HG02678 (cell line): ENCODE measurements around the gene ULK1.

ENCODE experiments used
- ATAC-seq: cut with Tn5 transposase; IDR thresholded peaks from one replicate; pipeline ENCODE4 v1.9.1; 2021; ENCODE audit warnings: mild to moderate bottlenecking, moderate library complexity; ENCODE audit not compliant: unreplicated experiment

ULK1 gene

DNA sequence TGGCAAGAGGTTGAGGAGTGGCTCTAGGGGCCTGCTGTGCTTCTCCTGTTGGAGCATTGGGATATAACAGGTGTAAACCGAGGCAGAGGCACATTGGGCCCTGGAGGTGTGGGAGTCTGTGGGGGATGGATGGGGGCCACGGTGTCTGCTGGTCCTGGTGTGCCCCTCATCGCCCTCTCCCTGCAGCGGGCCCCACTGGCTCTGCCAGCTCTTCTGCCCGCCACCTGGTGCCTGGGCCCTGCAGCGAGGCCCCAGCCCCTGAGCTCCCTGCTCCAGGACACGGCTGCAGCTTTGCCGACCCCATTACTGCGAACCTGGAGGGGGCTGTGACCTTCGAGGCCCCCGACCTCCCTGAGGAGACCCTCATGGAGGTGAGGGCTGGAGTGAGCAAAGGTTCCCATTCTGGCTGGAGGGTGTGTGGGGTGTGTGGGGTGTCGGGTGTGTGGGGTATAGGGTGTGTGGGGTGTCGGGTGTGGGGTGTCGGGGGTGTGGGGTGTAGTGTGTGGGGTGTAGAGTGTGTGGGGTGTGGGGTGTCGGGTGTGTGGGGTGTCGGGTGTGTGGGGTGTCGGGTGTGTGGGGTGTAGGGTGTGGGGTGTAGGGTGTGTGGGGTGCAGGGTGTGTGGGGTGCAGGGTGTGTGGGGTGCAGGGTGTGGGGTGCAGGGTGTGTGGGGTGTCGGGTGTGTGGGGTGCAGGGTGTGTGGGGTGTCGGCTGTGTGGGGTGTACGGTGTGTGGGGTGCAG is 24.1 kb downstream of the ULK1 start:
- ATAC-seq: no peak

DNA sequence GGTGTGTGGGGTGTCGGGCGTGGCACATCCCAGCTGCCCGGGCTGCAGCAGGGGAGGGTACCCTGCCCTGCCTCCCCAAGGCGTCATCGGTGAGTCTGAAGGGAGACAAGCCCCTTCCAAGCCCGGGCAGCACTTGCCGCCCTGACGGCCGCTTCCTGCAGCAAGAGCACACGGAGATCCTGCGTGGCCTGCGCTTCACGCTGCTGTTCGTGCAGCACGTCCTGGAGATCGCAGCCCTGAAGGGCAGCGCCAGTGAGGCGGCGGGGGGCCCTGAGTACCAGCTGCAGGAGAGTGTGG is 24.6 kb downstream of the ULK1 start:
- ATAC-seq: no peak

DNA sequence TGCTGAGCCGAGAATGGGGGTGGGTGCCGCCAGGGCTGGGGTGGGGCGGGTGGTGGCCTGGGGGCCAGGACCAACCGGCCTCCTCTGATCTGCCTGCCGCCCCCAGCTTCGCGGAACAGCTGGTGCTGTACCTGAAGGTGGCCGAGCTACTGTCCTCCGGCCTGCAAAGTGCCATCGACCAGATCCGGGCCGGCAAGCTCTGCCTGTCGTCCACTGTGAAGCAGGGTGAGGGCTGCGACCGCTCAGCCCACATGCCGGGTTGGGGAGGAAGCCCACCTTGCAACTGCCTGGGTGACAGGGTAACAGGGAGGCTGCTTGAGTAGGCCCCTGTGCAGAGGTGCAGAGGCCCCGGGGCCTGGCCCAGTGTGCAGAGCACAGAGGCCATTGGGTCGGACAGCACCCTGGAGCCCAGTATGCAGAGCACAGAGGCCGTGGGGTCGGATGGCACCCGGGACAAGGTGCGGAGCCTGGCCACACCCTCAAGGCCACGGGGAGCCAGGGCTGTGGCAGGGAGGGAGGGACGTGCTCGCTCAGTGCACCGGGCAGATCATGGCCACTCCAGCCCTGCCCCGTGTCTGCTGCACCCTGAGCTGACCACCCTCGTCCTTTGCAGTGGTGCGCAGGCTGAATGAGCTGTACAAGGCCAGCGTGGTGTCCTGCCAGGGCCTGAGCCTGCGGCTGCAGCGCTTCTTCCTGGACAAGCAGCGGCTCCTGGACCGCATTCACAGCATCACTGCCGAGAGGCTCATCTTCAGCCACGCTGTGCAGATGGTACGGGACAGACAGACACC is 25.1 kb downstream of the ULK1 start:
- ATAC-seq: no peak

DNA sequence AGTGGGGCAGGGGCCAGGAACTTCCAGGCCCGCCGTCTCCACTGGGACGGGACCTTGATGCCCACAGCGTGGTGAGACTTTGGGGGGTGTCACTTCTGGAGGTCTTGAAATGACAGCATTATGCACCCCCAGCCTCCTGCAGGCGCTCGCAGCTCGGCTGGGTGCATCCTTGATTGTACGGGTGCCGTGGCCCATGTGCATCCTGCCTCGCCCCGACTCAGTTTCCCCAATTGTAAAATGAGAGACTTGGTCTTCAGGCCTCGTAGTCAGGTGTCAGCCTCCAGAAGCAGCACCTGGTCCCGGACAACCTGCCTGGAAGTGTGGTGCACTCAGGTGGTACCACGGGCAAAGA is 25.7 kb downstream of the ULK1 start:
- ATAC-seq: no peak

DNA sequence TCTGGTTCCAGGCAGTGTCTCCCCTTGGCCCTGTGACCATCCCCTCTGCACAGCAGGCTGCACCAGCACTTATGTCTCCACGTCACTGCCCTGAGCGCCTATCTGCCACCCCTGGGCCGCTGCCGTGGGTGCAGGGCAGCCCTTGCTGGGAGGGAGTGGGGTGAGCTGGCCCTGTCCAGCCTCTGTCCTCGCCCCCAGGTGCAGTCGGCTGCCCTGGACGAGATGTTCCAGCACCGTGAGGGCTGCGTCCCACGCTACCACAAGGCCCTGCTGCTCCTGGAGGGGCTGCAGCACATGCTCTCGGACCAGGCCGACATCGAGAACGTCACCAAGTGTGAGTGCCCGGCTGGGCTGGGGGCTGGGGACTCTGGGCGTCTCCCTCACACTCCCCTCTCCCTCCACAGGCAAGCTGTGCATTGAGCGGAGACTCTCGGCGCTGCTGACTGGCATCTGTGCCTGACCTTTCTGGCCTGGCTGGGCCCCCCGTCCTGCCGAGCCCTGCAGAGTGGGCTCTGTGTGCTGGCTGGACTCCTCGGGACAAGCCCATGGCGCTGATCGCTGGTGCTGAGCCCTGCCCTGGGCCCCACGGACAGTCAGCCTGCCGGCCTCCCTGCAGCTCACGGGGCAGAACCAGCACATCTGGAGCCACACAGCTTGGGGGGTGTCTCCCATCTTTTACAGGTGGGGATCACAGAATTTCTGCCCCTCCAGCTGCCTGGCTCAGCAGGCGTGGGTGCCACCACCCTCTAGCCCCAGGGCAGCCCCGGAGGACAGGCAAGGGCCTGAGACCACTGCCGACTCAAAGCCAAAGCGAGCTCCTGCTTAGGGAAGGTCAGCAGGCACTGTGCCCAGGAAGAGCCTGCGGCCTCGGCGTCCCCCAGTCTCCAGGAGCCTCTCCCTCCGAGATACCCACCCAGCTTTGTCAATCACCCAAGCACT is 26.7 kb downstream of the ULK1 start:
- no peak for ATAC-seq

DNA sequence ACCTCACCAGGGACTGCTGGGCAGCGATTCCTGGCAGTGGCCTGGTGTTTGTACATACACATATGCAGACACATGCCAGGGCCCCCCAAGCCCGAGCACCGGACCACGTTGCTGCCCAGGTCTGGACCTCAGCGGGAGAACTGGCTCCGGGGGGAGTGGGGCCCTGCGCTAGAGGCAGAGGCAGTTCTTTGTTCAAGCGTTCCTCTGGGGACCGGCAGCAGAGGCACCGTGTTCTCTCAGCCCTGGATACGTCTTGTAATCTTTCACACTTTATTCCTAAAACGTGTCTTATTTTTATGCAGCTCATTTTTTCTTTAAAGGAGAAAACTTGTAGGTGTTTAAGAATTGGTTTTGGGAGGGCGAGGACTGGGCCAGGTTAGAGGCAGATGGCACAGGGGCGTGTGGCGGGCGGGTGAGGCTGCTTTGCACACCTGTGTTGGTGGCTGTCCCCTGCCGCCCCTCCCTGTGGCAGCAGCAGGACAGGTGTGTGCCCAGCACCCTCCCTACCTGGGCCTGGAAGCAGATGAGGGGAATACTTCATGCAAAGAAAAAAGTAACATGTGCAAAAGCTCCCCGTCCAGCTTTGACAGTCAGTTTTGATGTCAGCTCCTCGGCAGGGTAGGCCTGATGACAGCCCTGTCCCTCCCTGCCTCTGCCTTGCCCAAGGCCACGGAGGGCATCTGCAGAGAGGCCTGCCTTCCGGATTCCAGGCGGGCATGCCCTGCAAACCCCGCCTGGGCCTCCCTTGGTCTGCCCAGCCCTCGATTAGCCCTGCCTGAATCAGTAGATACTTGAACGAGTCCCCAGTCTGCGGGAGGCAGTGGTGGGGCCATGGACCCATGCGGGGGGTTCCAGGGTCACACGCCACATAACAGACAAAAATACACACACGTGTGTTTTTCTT is 27.7 kb downstream of the ULK1 start:
- no peak for ATAC-seq

DNA sequence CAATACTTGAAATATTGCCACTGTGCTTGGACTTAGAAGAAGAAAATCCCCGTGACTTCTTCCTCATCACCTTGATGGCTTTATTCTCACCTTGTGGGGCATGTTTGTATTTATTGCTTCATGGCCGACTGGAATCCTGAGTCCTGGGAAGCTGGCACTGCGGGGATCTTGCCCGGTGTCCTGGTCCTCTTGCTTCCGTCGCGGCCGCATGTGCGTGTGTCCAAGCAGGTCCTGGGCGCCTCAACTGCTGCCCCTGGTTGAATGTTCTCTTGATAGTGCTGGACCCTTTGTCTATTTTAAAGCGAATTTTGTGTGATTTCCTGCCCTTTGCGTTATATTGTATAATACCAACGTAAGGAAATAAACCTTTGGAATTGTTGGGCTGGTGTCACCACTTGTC is 28.4 kb downstream of the ULK1 start:
- no peak for ATAC-seq

DNA sequence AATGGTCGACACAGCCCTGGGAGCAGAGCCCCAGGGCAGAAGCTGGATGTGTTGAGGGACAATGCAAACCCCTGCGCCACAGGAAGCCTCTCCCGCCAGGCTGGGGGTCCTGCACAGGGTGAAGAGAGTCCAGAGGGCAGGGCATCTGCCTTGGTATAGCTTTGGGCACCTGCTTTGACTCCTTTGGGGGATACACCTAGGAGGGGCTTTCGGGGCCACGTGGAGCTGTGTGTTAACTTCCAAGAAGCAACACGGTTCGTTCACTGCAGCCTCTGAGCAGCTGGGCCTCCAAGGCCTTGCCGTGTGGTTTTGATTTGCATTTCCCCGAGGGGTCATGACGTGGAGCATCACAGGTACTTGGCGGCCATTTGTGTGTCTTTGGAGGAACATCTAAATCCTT is 28.8 kb downstream of the ULK1 start:
- ATAC-seq: peak; percentile 83

- no peak for ATAC-seq
These were observed 33.0 kb downstream of the ULK1 start for GRCh38 chr12:131927110-131928079.

- peak; percentile 4 for ATAC-seq
These were observed 33.8 kb downstream of the ULK1 start for GRCh38 chr12:131928080-131928710.

GRCh38 chr12:131928711-131929580 is 34.5 kb downstream of the ULK1 start, which contains the start of gene PUS1:
TSS of gene PUS1 (plus strand) at chr12:131929276. CDS start at chr12:131929723, 447 bp downstream.
- ATAC-seq: peak; percentile 67

DNA sequence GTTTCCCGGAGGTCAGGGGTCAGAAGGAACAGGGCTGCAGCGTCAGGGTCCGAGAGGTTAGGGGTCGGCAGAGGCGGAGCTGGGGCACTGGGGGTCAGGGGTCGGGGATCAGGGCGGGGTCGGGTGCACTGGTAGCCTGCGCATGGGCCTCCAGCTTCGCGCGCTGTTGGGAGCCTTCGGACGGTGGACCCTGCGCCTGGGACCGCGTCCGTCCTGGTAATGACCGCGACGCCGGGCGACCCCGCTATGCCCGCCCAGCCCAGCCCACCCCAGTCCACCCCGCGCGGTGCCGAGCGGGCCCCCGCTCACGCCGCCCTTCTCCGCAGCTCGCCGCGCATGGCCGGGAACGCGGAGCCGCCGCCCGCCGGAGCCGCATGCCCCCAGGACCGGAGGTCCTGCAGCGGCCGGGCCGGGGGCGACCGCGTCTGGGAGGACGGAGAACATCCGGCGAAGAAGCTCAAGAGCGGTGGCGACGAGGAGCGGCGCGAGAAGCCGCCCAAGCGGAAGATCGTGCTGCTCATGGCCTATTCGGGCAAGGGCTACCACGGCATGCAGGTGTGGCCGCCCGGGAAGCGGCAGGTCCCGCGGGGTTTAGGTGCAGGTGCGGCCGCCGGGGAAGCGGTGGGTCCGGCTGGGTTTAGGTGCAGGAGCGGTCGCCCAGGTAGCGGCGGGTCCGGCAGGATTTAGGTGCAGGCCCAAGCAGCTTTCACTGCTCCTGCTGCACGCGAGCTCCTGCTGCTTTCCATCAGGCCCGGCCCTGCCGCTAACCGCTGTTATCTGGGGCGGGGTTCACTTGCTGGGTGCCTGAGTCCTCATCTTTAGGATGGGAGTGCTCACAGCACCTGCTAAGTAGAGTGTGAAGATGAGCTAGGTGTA is 35.4 kb downstream of the ULK1 start:
- ATAC-seq: peak; percentile 16

DNA sequence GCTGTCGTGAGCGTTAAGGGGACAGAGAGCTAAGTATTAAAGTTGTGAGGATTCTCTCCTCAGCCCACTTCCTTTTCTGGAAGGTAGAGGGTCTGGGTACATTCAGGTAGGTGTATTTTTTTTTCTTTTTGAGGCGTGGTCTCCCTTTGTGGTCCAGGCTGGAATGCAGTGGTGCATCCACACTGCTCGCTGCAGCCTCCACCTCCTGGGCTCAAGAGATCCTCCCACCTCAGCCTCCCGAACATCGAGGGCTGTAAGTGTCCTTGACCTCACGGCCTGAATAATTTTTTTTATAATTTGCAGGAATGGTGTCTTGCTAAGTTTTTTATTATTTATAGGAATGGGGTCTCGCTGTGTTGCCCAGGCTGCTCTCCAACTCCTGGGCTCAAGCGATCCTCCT is 36.1 kb downstream of the ULK1 start:
- ATAC-seq: no peak

DNA sequence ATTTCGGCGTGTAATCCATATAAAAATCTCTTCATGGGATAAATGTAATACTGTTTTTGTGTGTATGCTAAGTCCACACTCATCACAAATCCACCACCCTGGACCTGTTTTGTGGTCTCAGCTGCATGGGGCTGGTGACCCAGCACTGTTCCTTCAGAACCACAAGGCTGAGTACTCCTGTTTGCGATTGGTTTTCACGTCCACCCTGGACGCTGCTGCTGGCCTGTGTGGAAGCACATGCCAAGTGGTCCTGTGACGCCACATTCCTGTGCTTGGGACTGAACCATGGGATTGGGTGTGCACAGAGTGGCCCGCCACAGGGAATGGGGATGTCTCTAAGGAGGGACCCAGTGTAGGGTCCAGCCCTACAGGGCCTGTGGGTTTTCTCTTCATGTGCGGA is 39.0 kb downstream of the ULK1 start:
- ATAC-seq: no peak

- ATAC-seq: no peak
These were observed 40.1 kb downstream of the ULK1 start for GRCh38 chr12:131934535-131934934.

DNA sequence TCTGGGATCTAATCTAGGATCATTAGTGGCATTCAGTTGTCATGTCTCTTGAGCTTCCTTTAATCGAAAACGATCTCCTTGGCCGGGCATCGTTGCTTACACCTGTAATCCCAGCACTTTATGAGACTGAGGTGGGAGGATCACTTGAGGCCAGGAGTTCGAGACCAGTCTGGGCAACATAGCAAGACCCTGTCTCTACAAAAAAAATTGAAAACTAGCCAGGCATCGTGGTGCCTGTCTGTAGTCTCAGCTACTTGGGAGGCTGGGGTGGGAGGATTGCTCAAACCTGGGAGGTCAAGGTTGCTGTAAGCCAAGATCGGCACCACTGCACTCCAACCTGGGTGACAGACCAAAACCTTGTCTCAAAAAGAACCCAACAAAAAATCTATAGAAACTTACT is 43.7 kb downstream of the ULK1 start:
- no peak for ATAC-seq

DNA sequence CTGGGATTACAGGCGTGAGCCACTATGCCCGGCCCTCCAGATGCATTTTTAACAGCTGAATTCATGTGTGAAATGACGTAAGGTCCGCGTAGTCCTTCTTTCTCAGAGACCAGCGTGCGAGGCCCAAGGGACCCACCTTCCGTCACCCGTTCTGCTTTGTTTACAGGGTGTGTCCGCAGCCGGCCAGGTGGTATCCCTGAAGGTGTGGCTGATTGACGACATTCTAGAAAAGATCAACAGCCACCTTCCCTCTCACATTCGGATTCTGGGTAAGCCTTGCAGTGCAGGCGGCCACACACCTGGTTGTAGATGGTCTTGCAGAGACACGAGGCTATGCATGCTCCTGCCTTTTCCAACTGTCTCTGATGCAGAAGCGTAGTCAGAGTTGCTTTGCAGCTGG is 44.6 kb downstream of the ULK1 start:
- ATAC-seq: no peak
